GM15510 (cell line): ENCODE results near the gene LILRA6.

Source experiments
- POLR2A ChIP-seq: IDR thresholded peaks from 3 replicates; pipeline ENCODE4 v1.6.1; 2011; ENCODE audit warnings: borderline replicate concordance; ENCODE audit not compliant: insufficient read length; ENCODE audit errors: extremely low read depth

LILRA6 gene

GRCh38 chr19:54197121-54197520 lies 45.5 kb downstream of the LILRA6 start:
- no peak for TF ChIP-seq POLR2A

- no peak for TF ChIP-seq POLR2A
Measured at GRCh38 chr19:54196536-54196935, 46.1 kb downstream of the LILRA6 start.

GRCh38 chr19:54193011-54193410 lies 49.6 kb downstream of the LILRA6 start:
- TF ChIP-seq POLR2A = no peak

GRCh38 chr19:54191811-54192453 lies 50.7 kb downstream of the LILRA6 start:
- TF ChIP-seq POLR2A = no peak

- peak; percentile 71 for TF ChIP-seq POLR2A
Measured at GRCh38 chr19:54191011-54191810, 51.4 kb downstream of the LILRA6 start, which contains the start of gene TSEN34. Gene TSEN34, plus strand, starts transcription at chr19:54191308. Its CDS starts 57 bp downstream, at chr19:54191365.

- no peak for TF ChIP-seq POLR2A
Measured at GRCh38 chr19:54190503-54191010, 52.0 kb downstream of the LILRA6 start.

GRCh38 chr19:54189735-54190502 lies 52.7 kb downstream of the LILRA6 start:
- peak; percentile 73 for TF ChIP-seq POLR2A

- TF ChIP-seq POLR2A = peak; percentile 63
Measured at GRCh38 chr19:54189145-54189734, 53.4 kb downstream of the LILRA6 start, which contains the start of gene MBOAT7. Gene MBOAT7, minus strand, starts transcription at chr19:54189580. Its CDS starts 1,072 bp downstream, at chr19:54188508.

GRCh38 chr19:54188215-54188871 lies 54.2 kb downstream of the LILRA6 start:
- TF ChIP-seq POLR2A = no peak

- no peak for TF ChIP-seq POLR2A
Measured at GRCh38 chr19:54186934-54187381, 55.6 kb downstream of the LILRA6 start.
